Lower lobe of right lung (tissue), 2 donors: ENCODE results near the gene RPUSD4. TPM values are rescaled to one million over a fixed set of nuclear protein-coding genes. Genes with fewer than 3 reads are reported as not detected.

Experiments
- ATAC-seq, 2 donors: fragments of 200-7000 bp; cut with Tn5 transposase; one replicate each; pipeline ENCODE4 v1.9.1; 2020 to 2022; ENCODE audit warnings: mild to moderate bottlenecking in 2 of 2, moderate library complexity in 2 of 2
- DNase-seq: peaks from one replicate; pipeline ENCODE4 v3.0.0-alpha.2; 2020
- H3K27ac ChIP-seq: fragments of 200-600 bp; one replicate; pipeline ENCODE4 v1.8.0; 2022
- H3K27me3 ChIP-seq: fragments of 200-600 bp; one replicate; pipeline ENCODE4 v1.8.0; 2022; ENCODE audit warnings: low read depth
- H3K36me3 ChIP-seq: fragments of 200-600 bp; one replicate; pipeline ENCODE4 v1.8.0; 2022; ENCODE audit warnings: mild to moderate bottlenecking
- H3K4me1 ChIP-seq: fragments of 200-600 bp; one replicate; pipeline ENCODE4 v1.8.0; 2022
- H3K4me3 ChIP-seq: fragments of 200-600 bp; one replicate; pipeline ENCODE4 v1.8.0; 2022; ENCODE audit warnings: mild to moderate bottlenecking
- H3K9me3 ChIP-seq: fragments of 200-600 bp; one replicate; pipeline ENCODE4 v1.8.0; 2022
- CTCF ChIP-seq: fragments of 200-600 bp; IDR thresholded peaks from one replicate; pipeline ENCODE4 v1.8.0; 2022; ENCODE audit warnings: antibody characterized with exemption, mild to moderate bottlenecking
- intact Hi-C: fragments of 100-400 bp; cut with DNase I; formaldehyde crosslinking; loops from one replicate; pipeline ENCODE4 v1.11.0; 2022
- total RNA-seq: library from RNA; stranded (reverse); fragmentation: NEBNext Ultra II Directional; extraction: Animal tissue kit (Norgen Biotek cat#: 25700); gene quantifications from one replicate; pipeline ENCODE4 v1.2.1, GENCODE V29; 2021
- donor health status: DM: no; HTN: yes; CAD: no; lungs with severe emphysema.

The RPUSD4 gene
- total RNA-seq, 1 donor from 2014 or later = 25.8 TPM

GRCh38 chr11:126217491-126217890 is 6.0 kb upstream of the RPUSD4 start:
- ATAC-seq (no peak), DNase-seq (no peak)
- TF ChIP-seq CTCF = no peak
- no peaks in the 10 kb centered on the region for H3K27me3 ChIP-seq
- H3K4me1 ChIP-seq = peaks cover 25% of the 10 kb centered on the region
- H3K4me3 ChIP-seq = no peak overlapping the region
- no peaks in the 10 kb centered on the region for H3K9me3 ChIP-seq
- intact Hi-C loops = no loop called here
- H3K27ac ChIP-seq = no peak overlapping the region
- H3K36me3 ChIP-seq = no peaks in the 10 kb centered on the region

GRCh38 chr11:126216526-126217305 is 5.3 kb upstream of the RPUSD4 start:
- no peak for TF ChIP-seq CTCF
- H3K27ac ChIP-seq = no peak overlapping the region
- no peaks in the 10 kb centered on the region for H3K27me3 ChIP-seq
- peaks cover 30% of the 10 kb centered on the region for H3K4me1 ChIP-seq
- no peak for ATAC-seq
- no peak for DNase-seq
- no peaks in the 10 kb centered on the region for H3K36me3 ChIP-seq
- no peak overlapping the region for H3K4me3 ChIP-seq
- H3K9me3 ChIP-seq = no peaks in the 10 kb centered on the region
- intact Hi-C loops = no loop called here

- Histone ChIP-seq H3K27me3 (no peaks in the 10 kb centered on the region), H3K27ac (peak overlapping the region; percentile 1), H3K9me3 (no peaks in the 10 kb centered on the region), H3K36me3 (peaks cover under 1% of the 10 kb centered on the region), H3K4me3 (peak overlapping the region; percentile 10), H3K4me1 (peaks cover 36% of the 10 kb centered on the region)
- intact Hi-C loops = no loop called here
- ATAC-seq (peak in 1 of 2 donors; percentile 41), DNase-seq (no peak)
- TF ChIP-seq CTCF = no peak
Measured at GRCh38 chr11:126214841-126215240, 3.4 kb upstream of the RPUSD4 start.

GRCh38 chr11:126214441-126214840 is 3.0 kb upstream of the RPUSD4 start:
- peaks cover 36% of the 10 kb centered on the region for H3K4me1 ChIP-seq
- peaks cover 4% of the 10 kb centered on the region for H3K36me3 ChIP-seq
- peak overlapping the region; percentile 10 for H3K4me3 ChIP-seq
- DNase-seq = no peak
- H3K27me3 ChIP-seq = no peaks in the 10 kb centered on the region
- H3K27ac ChIP-seq = peak overlapping the region; percentile 1
- no peak for ATAC-seq
- no peak for TF ChIP-seq CTCF
- intact Hi-C loops = no loop called here
- no peaks in the 10 kb centered on the region for H3K9me3 ChIP-seq

GRCh38 chr11:126212089-126212660 is 725 bp upstream of the RPUSD4 start:
- Histone ChIP-seq H3K9me3 (no peaks in the 10 kb centered on the region), H3K4me3 (peak overlapping the region; percentile 75), H3K27ac (peak overlapping the region; percentile 78), H3K4me1 (peaks cover 36% of the 10 kb centered on the region), H3K36me3 (peaks cover 27% of the 10 kb centered on the region), H3K27me3 (no peaks in the 10 kb centered on the region)
- no peak for TF ChIP-seq CTCF
- intact Hi-C loops = no loop called here
- no peak for DNase-seq
- ATAC-seq = no peak
